Measurements from ENCODE around the gene CEP164.

DNA sequence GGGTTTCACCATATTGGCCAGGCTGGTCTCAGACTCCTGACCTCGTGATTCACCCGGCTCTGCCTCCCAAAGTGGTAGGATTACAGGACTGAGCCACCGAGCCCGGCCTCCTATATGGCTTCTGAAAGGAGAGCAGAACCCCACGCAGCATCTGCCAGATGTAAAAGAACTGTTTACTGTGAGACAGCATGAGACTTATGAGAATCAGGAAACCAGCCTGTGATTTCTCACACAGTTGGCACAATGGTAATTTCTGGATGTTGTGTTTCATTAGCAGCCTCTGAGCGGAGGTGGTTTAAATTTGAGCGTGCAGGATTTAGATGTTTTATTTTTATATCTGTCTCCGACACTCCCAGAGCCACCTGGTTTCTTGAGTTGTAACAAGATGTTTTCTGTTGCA, 33.8 kb downstream of the CEP164 start:
- TF ChIP-seq, protein P1, sequence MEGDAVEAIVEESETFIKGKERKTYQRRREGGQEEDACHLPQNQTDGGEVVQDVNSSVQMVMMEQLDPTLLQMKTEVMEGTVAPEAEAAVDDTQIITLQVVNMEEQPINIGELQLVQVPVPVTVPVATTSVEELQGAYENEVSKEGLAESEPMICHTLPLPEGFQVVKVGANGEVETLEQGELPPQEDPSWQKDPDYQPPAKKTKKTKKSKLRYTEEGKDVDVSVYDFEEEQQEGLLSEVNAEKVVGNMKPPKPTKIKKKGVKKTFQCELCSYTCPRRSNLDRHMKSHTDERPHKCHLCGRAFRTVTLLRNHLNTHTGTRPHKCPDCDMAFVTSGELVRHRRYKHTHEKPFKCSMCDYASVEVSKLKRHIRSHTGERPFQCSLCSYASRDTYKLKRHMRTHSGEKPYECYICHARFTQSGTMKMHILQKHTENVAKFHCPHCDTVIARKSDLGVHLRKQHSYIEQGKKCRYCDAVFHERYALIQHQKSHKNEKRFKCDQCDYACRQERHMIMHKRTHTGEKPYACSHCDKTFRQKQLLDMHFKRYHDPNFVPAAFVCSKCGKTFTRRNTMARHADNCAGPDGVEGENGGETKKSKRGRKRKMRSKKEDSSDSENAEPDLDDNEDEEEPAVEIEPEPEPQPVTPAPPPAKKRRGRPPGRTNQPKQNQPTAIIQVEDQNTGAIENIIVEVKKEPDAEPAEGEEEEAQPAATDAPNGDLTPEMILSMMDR (IDR thresholded peaks at IDR 0.05): no peak
- TF ChIP-seq EZH2phosphoT487 (IDR thresholded peaks at IDR 0.05; ENCODE audit: borderline replicate concordance, low read depth) (no peak), TAF1 (IDR thresholded peaks at IDR 0.05; ENCODE audit: borderline replicate concordance, low read depth, low read length) (no peak), MXI1 (IDR thresholded peaks at IDR 0.05; ENCODE audit: low read depth, low read length) (no peak), RAD21 (IDR thresholded peaks at IDR 0.05; ENCODE audit: low read length) (no peak)
- TF ChIP-seq, protein P2, sequence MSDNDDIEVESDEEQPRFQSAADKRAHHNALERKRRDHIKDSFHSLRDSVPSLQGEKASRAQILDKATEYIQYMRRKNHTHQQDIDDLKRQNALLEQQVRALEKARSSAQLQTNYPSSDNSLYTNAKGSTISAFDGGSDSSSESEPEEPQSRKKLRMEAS (IDR thresholded peaks at IDR 0.05; ENCODE audit: low read depth): no peak
